ENCODE measurements around the gene MROH8.
A peak's percentile ranks its signal among the peaks of the same experiment; 100 is the strongest.

The MROH8 gene

DNA sequence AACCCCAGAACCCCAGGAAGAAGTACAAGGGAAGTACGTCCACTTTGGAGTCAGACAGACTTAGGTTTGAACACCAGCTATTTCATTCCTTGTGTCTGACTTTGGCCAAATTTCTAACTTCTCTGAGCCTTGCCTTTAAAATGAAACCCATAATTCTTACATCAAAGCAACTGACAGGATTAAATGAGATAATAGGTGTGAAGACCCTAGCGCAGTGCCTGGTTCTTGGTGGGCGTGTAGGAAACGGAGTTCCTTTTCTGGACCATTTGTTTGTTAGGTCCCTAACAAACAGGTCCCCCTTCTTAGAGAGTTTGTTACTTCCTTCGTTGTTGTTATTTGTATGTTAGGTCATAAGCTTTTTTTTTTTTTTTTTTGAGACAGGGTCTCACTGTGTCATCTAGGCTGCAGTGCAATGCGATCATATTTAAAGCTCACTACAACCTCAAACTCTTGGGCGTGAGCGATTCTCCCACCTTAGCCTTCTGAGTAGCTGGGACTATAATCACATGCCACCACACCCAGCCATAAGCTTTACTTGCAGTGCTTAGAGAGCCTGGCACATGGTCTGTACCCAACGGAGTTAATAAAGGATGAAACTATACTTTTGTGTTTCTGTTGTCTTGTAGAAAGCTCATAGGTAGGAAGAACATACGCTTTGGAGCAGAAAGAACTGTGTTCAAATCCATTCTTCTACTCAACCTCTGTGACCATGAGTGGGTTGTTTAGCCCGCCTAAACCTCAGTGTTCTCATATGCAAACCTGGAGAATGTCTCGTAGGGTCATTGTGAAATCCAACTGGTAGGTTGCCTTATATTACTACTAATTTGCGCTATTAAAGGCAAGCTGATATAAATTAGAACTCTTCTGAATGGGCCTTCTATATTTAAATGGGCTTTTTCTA is 21.8 kb upstream of the MROH8 start:
- TF ChIP-seq POU2F2 (IDR thresholded peaks at IDR 0.05; ENCODE audit: low read depth, low read length) (no peak), PAX5 (IDR thresholded peaks at IDR 0.05; ENCODE audit: insufficient read depth, low read length, severe bottlenecking) (no peak), POLR2A (IDR thresholded peaks at IDR 0.05; ENCODE audit: low read depth, low read length) (no peak), POLR2AphosphoS5 (IDR thresholded peaks at IDR 0.05; ENCODE audit: low read depth, low read length) (no peak)
- DNase-seq (ENCODE audit: insufficient read length, low spot score), result no peak
- no peak for FAIRE-seq

DNA sequence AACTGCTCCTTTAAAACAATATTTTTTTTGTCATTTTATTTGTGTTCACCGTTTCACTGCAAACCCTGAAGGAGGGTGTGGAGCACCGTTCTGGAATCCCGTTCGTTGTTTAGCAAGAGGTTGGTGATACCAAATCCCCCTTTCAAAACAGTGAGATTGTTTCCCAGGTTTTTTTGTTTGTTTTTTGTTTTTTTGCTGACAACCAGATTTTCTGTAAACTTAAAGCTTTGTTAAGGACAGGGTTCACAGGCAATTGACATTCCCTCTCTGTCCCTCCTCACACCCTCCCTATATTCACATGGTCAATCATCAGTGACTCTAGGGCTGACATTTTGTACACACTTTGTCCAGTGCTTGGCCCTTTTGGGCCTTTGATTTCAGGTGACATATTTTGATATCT is 21.0 kb upstream of the MROH8 start:
- TF ChIP-seq PAX5 (IDR thresholded peaks at IDR 0.05; ENCODE audit: insufficient read depth, low read length, severe bottlenecking), result no peak
- no peak for TF ChIP-seq POLR2AphosphoS5 (IDR thresholded peaks at IDR 0.05; ENCODE audit: low read depth, low read length)
- TF ChIP-seq POU2F2 (IDR thresholded peaks at IDR 0.05; ENCODE audit: low read depth, low read length), result no peak
- no peak for TF ChIP-seq POLR2A (IDR thresholded peaks at IDR 0.05; ENCODE audit: low read depth, low read length)
- TF ChIP-seq TAF1 (IDR thresholded peaks at IDR 0.05; ENCODE audit: low read depth, low read length), result no peak
- no peak for TF ChIP-seq SPI1 (IDR thresholded peaks at IDR 0.05; ENCODE audit: low read depth, low read length)
- FAIRE-seq (no peak), DNase-seq (ENCODE audit: insufficient read length, low spot score) (no peak)

DNA sequence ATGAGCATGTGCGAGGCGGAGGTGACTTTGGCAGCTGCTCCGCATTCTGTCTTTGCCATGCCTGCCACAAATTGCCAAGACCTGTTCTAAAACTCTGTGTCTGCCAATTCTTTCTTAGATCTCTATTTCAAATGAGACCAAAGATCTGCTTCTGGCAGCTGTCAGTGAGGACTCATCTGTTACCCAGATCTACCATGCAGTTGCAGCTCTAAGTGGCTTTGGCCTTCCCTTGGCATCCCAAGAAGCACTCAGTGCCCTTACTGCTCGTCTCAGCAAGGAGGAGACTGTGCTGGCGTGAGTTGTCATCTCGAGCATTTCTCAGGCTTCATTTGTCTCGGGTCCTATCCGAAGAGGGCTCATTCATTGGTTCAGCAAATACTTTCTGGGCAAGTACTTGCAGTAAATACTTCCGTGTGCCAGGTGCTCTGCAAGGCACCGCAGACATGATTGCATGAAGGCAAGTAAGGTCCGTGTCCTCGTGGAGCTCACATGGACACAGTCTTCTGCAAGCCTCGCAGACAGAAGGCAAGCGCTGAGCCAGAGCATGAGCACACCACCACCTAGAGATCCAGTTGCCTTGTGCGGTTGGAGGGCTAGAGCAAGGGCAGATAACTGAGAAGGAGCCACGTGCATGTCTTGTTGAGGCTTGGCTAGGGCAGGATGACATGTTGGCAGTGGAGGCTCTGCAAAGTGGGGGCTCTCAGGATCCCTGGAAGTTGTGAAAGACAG is 19.7 kb upstream of the MROH8 start:
- FAIRE-seq, result no peak
- TF ChIP-seq PAX5 (IDR thresholded peaks at IDR 0.05; ENCODE audit: insufficient read depth, low read length, severe bottlenecking) (no peak), POLR2AphosphoS5 (IDR thresholded peaks at IDR 0.05; ENCODE audit: low read depth, low read length) (no peak), POU2F2 (IDR thresholded peaks at IDR 0.05; ENCODE audit: low read depth, low read length) (no peak), SPI1 (IDR thresholded peaks at IDR 0.05; ENCODE audit: low read depth, low read length) (no peak)
- DNase-seq (ENCODE audit: insufficient read length, low spot score), result no peak

DNA sequence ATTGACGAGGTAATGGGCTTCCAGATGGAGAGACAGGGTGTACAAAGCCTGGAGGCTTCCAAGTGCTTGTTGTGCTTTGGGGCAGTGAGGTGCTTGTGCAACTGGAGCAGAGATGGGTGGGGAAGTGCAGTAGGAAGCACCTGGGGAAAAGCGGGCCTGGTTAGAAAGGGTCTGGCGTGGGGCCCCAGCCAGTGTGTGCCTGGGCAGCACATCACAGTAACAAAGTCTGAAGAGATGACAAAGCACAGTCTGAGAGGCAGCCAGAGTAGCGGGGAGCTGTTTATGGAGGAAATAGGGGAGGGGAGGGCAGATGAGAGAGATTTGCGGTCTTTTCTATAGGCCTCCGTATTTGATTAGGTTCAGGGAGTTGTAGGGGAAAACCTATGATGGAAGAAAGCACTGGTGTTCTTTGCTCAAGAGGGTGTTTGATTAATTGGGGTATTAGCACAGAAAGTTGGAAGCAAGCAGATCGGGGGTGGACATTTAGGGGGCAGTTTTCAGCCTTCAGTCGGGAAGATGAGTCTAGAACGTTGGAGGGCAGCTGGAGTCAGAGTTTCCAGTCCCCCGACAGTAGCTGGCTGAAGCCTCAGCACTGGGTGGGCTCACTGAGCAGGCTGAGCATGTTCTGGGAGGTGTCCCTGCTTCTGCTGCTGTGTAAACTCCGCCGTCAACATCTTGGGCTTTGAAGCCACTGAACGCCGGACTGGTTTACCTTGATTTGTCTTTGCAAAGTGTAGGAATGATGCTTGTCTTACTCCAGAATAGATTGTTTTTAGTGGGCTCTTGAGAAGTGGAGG is 15.5 kb upstream of the MROH8 start:
- 0 out of 2 replicates have a peak, but pooled peaks have one; percentile 30 for TF ChIP-seq POLR2AphosphoS5 (IDR thresholded peaks at IDR 0.05; ENCODE audit: low read depth, low read length)
- TF ChIP-seq POLR2A (IDR thresholded peaks at IDR 0.05; ENCODE audit: low read depth, low read length), result no peak
- TF ChIP-seq TAF1 (IDR thresholded peaks at IDR 0.05; ENCODE audit: low read depth, low read length), result no peak
- DNase-seq (ENCODE audit: insufficient read length, low spot score) (no peak), FAIRE-seq (no peak)

DNA sequence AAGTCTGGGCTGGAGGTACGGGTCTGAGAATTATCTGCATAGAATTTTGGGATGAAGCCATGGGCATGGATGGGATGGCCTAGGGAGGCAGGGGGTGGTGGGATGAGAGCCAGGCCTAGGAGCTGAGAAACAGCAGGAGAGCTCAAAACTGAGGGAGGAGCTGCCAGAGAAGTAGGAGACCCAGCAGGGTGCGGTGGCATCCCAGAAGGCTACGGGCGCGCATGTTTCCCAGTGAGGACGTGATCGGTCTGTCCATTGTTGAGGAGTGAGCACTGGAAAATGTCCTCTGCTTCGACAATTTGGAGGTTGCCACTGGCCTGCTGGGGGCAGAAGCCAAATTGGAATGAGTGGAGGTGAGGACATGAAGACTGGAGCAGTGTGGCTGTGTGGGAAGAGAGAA is 14.5 kb upstream of the MROH8 start:
- TF ChIP-seq SPI1 (IDR thresholded peaks at IDR 0.05; ENCODE audit: low read depth, low read length) (no peak), POLR2A (IDR thresholded peaks at IDR 0.05; ENCODE audit: low read depth, low read length) (no peak), POLR2AphosphoS5 (IDR thresholded peaks at IDR 0.05; ENCODE audit: low read depth, low read length) (no peak)
- FAIRE-seq (no peak), DNase-seq (ENCODE audit: insufficient read length, low spot score) (no peak)

DNA sequence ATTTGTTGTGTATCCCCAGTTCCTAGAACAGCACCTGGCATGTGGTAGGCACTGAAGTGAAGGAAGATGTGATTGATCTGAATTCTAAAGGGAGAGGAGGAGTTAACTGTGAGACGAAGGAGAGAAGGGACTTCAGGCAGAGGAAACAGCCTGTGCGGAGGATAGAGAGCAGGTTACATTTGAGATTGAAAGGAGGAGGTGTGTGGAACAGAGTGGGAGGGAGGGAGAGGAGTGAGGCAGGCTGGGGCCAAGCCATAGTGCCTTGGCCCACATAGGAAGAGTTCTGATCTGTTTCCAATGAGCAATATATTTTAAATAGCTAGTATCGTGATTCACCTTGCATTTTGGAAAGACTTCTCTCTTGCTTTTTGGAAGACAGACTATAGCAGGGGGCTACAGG is 13.9 kb upstream of the MROH8 start:
- no peak for DNase-seq (ENCODE audit: insufficient read length, low spot score)
- FAIRE-seq, result no peak
- TF ChIP-seq POLR2A (IDR thresholded peaks at IDR 0.05; ENCODE audit: low read depth, low read length) (no peak), POU2F2 (IDR thresholded peaks at IDR 0.05; ENCODE audit: low read depth, low read length) (no peak), PAX5 (IDR thresholded peaks at IDR 0.05; ENCODE audit: insufficient read depth, low read length, severe bottlenecking) (no peak), POLR2AphosphoS5 (IDR thresholded peaks at IDR 0.05; ENCODE audit: low read depth, low read length) (no peak), TAF1 (IDR thresholded peaks at IDR 0.05; ENCODE audit: low read depth, low read length) (no peak), SPI1 (IDR thresholded peaks at IDR 0.05; ENCODE audit: low read depth, low read length) (no peak)

DNA sequence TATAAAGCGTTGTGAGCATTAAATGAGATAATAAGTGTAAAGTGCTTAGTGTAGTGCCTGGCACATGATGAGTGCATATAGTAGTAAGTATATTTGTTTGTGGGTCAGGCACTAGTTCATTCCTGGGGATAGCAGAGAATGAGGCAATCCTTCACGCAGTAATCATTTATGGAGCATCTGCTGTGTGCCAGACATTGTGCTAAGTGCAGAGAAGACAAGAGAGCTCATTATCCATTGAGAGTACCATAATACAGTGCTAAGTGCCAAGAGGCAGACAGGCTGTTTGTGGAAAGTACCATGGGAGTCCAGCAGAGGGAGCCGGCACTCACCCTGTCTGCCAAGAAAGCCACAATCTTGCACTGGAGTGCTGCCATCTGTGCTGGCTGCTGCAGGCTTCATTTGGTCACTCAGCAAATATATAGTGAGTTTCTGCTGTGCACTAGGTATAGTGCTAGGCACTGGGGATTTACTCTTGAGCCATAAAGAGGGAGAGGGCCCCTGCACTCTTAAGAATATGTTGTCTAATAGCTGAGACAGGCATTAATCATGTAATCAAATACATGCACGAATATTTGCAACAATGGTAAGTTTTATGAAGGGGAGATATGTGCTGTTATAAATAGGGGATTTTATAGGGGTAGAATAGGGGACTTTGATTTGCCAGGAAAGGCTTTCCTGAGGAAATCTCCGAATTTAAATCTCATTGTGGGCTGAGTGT is 12.9 kb upstream of the MROH8 start:
- FAIRE-seq, result peak; percentile 82

DNA sequence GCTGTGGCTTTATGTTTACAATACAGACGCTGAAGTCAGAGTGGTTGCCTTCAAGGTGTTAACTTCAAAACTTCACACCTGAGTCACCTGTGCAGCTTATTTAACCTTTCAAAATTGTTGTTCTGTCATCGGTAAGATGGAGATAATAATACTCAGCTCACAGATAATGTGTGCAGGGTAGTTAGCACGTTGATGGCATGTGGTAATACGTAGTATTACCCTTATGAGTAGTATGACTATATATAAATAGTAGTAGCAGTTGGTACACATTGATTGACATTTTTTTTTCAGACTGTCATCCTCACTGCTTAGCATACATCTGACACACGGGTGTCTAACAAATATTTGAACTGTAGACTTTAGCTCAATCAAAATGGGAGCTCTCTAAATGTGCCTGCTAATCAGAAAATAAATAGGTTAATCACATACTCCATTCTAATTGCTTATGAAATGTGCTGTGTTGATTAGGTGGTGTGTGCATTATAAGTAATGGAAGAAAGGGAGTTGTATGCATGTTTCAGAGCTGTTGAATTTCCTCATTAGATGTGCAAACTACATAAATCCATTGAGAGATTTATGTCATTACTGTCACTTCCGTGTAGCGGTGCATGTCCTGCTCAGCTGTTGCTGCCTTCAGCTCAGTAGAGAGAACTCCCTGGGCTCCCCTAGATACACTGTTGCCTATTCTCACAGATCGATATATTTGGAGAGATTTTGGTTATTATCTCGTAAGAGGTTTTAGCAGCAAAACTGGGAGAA is 11.2 kb upstream of the MROH8 start:
- TF ChIP-seq POU2F2 (IDR thresholded peaks at IDR 0.05; ENCODE audit: low read depth, low read length) (no peak), TAF1 (IDR thresholded peaks at IDR 0.05; ENCODE audit: low read depth, low read length) (no peak), SPI1 (IDR thresholded peaks at IDR 0.05; ENCODE audit: low read depth, low read length) (no peak), PAX5 (IDR thresholded peaks at IDR 0.05; ENCODE audit: insufficient read depth, low read length, severe bottlenecking) (no peak), POLR2AphosphoS5 (IDR thresholded peaks at IDR 0.05; ENCODE audit: low read depth, low read length) (no peak), POLR2A (IDR thresholded peaks at IDR 0.05; ENCODE audit: low read depth, low read length) (no peak)
- no peak for DNase-seq (ENCODE audit: insufficient read length, low spot score)
- FAIRE-seq, result no peak

More for the DNA sequence above, 12.9 kb upstream of the MROH8 start:
- peak; percentile 56 for DNase-seq (ENCODE audit: insufficient read length, low spot score)
- no peak for TF ChIP-seq POLR2A (IDR thresholded peaks at IDR 0.05; ENCODE audit: low read depth, low read length)
- TF ChIP-seq PAX5 (IDR thresholded peaks at IDR 0.05; ENCODE audit: insufficient read depth, low read length, severe bottlenecking), result no peak
- TF ChIP-seq SPI1 (IDR thresholded peaks at IDR 0.05; ENCODE audit: low read depth, low read length), result no peak
- TF ChIP-seq TAF1 (IDR thresholded peaks at IDR 0.05; ENCODE audit: low read depth, low read length), result no peak
- no peak for TF ChIP-seq POLR2AphosphoS5 (IDR thresholded peaks at IDR 0.05; ENCODE audit: low read depth, low read length)
- no peak for TF ChIP-seq POU2F2 (IDR thresholded peaks at IDR 0.05; ENCODE audit: low read depth, low read length)

Measured in GM12891 (cell line).